IMR-90 (cell line): Measurements from ENCODE around the gene IGSF9B.

Experiments used
- BHLHE40 ChIP-seq: fragments of 150-350 bp; IDR thresholded peaks from 2 replicates; pipeline ENCODE4 v1.6.1; 2016; ENCODE audit warnings: mild to moderate bottlenecking, low read depth, low read length
- CHD1 ChIP-seq: IDR thresholded peaks from 2 replicates; pipeline ENCODE4 v1.6.1; 2012; ENCODE audit warnings: low read depth, low read length, improper control_type of control experiment
- MAFK ChIP-seq: IDR thresholded peaks from 2 replicates; pipeline ENCODE4 v1.6.1; 2012; ENCODE audit warnings: low read depth, low read length, improper control_type of control experiment
- MAZ ChIP-seq: IDR thresholded peaks from 2 replicates; pipeline ENCODE4 v1.6.1; 2012; ENCODE audit warnings: low read depth, mild to moderate bottlenecking, low read length, improper control_type of control experiment, moderate library complexity, borderline replicate concordance
- MXI1 ChIP-seq: IDR thresholded peaks from 2 replicates; pipeline ENCODE4 v1.6.1; 2012; ENCODE audit warnings: low read depth, mild to moderate bottlenecking, low read length, moderate library complexity, borderline replicate concordance
- NFE2L2 ChIP-seq: fragments of 150-350 bp; IDR thresholded peaks from 2 replicates; pipeline ENCODE4 v1.6.1; 2016; ENCODE audit warnings: low read depth, mild to moderate bottlenecking, low read length
- POLR2A ChIP-seq: IDR thresholded peaks from 2 replicates; pipeline ENCODE4 v1.6.1; 2012; ENCODE audit warnings: mild to moderate bottlenecking, low read depth, low read length
- RAD21 ChIP-seq: IDR thresholded peaks from 2 replicates; pipeline ENCODE4 v1.6.1; 2012; ENCODE audit warnings: low read length, improper control_type of control experiment
- RCOR1 ChIP-seq: IDR thresholded peaks from 2 replicates; pipeline ENCODE4 v1.6.1; 2012; ENCODE audit warnings: mild to moderate bottlenecking, low read length, improper control_type of control experiment; ENCODE audit not compliant: insufficient replicate concordance
- RFX5 ChIP-seq: IDR thresholded peaks from 2 replicates; pipeline ENCODE4 v1.8.0; 2012; ENCODE audit warnings: low read depth, mild to moderate bottlenecking, low read length, moderate library complexity
- SMC3 ChIP-seq: fragments of 150-350 bp; IDR thresholded peaks from 2 replicates; pipeline ENCODE4 v1.6.1; 2016; ENCODE audit warnings: low read depth, mild to moderate bottlenecking, antibody characterized with exemption, low read length, moderate library complexity
- TF ChIP-seq, protein P1 (sequence below): conservative IDR thresholded peaks from 2 replicates; pipeline ENCODE4 v1.5.1; 2012; ENCODE audit warnings: mild to moderate bottlenecking, low read depth, low read length, improper control_type of control experiment
- TF ChIP-seq, protein P2 (sequence below): fragments of 150-350 bp; IDR thresholded peaks from 2 replicates; pipeline ENCODE4 v1.6.1; 2017; ENCODE audit warnings: mild to moderate bottlenecking, antibody characterized with exemption, low read length, low read depth

DNA sequence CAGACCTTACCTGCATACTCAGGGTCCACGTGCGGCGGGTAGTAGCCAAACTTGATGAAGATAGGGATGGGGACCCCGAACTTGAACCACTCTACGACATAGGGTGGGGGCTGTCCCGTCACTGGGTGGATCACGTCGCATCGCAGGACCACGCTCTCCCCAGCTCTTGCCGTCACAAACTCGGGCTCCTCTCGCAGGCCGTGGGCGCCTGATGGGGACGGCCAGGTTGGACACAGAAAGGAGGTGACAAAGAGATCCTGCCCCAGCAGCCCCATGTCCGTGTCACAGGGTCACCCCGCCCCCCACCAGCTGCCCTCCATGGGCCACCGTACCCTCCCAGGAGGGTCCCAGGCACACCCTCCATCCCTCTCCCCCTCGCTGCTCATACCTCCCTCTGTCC lies 10.7 kb downstream of the IGSF9B start:
- TF ChIP-seq RFX5 (no peak), RCOR1 (no peak), RAD21 (no peak), BHLHE40 (no peak), POLR2A (no peak), CHD1 (no peak), SMC3 (no peak), MAFK (no peak), MXI1 (no peak), NFE2L2 (no peak), MAZ (no peak)
- TF ChIP-seq, protein P1, sequence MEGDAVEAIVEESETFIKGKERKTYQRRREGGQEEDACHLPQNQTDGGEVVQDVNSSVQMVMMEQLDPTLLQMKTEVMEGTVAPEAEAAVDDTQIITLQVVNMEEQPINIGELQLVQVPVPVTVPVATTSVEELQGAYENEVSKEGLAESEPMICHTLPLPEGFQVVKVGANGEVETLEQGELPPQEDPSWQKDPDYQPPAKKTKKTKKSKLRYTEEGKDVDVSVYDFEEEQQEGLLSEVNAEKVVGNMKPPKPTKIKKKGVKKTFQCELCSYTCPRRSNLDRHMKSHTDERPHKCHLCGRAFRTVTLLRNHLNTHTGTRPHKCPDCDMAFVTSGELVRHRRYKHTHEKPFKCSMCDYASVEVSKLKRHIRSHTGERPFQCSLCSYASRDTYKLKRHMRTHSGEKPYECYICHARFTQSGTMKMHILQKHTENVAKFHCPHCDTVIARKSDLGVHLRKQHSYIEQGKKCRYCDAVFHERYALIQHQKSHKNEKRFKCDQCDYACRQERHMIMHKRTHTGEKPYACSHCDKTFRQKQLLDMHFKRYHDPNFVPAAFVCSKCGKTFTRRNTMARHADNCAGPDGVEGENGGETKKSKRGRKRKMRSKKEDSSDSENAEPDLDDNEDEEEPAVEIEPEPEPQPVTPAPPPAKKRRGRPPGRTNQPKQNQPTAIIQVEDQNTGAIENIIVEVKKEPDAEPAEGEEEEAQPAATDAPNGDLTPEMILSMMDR, result no peak
- TF ChIP-seq, protein P2, sequence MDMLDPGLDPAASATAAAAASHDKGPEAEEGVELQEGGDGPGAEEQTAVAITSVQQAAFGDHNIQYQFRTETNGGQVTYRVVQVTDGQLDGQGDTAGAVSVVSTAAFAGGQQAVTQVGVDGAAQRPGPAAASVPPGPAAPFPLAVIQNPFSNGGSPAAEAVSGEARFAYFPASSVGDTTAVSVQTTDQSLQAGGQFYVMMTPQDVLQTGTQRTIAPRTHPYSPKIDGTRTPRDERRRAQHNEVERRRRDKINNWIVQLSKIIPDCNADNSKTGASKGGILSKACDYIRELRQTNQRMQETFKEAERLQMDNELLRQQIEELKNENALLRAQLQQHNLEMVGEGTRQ, result no peak
